AG09309 (cell line): ENCODE results near the gene SIDT1.

ENCODE experiments used
- DNase-seq: peaks from one replicate; pipeline ENCODE4 v3.0.0-alpha.2; 2010; ENCODE audit warnings: low read depth
- H3K4me3 ChIP-seq: 2 replicates; pipeline ENCODE4 v1.5.1; 2011; ENCODE audit warnings: mild to moderate bottlenecking, low read depth, low read length, moderate library complexity; ENCODE audit not compliant: control insufficient read depth
- CTCF ChIP-seq: IDR thresholded peaks from 2 replicates; pipeline ENCODE4 v1.5.1; 2011; ENCODE audit warnings: mild to moderate bottlenecking, low read depth, low read length, inconsistent platforms; ENCODE audit not compliant: insufficient read depth, control insufficient read depth; ENCODE audit errors: missing control alignments

The SIDT1 gene

GRCh38 chr3:113660458-113660857 is 128.1 kb downstream of the SIDT1 start:
- no peak overlapping the region for H3K4me3 ChIP-seq
- no peak for TF ChIP-seq CTCF
- DNase-seq, result no peak

DNA sequence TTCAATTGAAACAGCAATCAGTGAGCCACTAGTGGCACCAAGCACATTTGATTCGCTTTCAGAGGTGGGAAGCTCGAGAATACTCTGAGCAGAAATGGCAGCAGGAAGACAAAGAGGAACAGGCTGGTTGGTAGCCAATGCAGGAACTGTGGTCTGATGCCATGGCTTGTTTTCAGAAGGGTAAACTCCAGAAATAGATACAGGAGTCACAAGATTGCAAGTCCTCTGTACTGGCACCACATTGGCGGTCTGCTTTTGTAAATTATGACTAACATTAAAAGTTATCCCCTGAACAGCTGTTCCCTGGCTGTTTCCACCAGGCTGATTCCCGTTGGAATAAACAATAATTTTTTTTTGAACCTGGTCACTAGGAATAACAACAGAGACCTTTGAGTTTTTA is 128.5 kb downstream of the SIDT1 start:
- DNase-seq, result no peak
- H3K4me3 ChIP-seq, result no peak overlapping the region
- TF ChIP-seq CTCF, result no peak

- H3K4me3 ChIP-seq, result no peak overlapping the region
- no peak for DNase-seq
- TF ChIP-seq CTCF, result no peak
These were observed 130.5 kb downstream of the SIDT1 start for GRCh38 chr3:113662824-113663223.

- no peak overlapping the region for H3K4me3 ChIP-seq
- no peak for TF ChIP-seq CTCF
- DNase-seq, result no peak
These were observed 131.0 kb downstream of the SIDT1 start for GRCh38 chr3:113663324-113663750.

DNA sequence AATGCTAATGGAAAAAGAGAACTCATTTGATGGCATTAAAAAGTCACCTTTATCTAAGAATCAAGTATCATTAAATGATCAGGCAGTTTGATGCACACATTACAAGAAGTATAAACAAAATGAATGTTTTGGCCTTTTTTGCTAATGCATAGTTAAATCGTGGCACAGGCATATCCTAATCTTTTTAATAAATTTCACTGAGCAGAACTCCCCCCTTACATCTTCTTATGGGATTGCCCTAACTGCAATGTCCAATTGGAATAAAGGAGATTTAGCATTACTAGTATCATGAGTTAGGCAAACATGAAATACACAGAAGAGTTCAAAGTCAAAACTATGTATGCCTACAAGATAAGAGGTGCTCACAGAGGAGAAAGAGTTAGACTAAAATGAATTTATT is 131.4 kb downstream of the SIDT1 start:
- no peak overlapping the region for H3K4me3 ChIP-seq
- DNase-seq, result no peak
- TF ChIP-seq CTCF, result no peak

- TF ChIP-seq CTCF, result no peak
- no peak for DNase-seq
- no peak overlapping the region for H3K4me3 ChIP-seq
These were observed 132.3 kb downstream of the SIDT1 start for GRCh38 chr3:113664523-113665094.

- H3K4me3 ChIP-seq, result no peak overlapping the region
- TF ChIP-seq CTCF, result no peak
- DNase-seq, result no peak
These were observed 135.7 kb downstream of the SIDT1 start for GRCh38 chr3:113668015-113668414.
